GM19035 (cell line): Measurements from ENCODE around the gene DNAH6.

Experiments
- ATAC-seq: cut with Tn5 transposase; IDR thresholded peaks from one replicate; pipeline ENCODE4 v1.9.1; 2021; ENCODE audit not compliant: unreplicated experiment

The DNAH6 gene

GRCh38 chr2:84619794-84620371 lies 103.6 kb downstream of the DNAH6 start:
- ATAC-seq, result no peak

DNA sequence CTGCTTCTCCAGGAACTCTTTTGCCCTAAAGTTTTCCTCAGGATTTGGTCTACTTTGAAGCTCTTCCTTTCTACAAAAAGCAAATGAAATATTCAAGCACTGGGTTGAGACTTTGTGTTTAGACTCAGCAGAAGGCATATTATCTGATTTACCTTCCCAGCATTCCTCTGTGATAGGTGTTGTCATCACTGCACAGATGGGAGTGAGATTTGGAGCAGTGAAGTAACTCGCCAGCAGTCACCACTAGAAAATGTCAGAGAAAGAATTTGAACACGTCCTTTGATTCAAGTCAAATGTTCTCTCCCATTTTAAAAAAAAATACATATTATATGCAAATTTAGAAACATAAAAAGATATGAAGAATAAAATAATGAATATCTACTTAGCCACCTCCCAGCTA lies 112.2 kb downstream of the DNAH6 start:
- ATAC-seq, result no peak

- no peak for ATAC-seq
Measured at GRCh38 chr2:84629550-84629949, 113.3 kb downstream of the DNAH6 start.

- ATAC-seq, result no peak
Measured at GRCh38 chr2:84631047-84631446, 114.7 kb downstream of the DNAH6 start.

DNA sequence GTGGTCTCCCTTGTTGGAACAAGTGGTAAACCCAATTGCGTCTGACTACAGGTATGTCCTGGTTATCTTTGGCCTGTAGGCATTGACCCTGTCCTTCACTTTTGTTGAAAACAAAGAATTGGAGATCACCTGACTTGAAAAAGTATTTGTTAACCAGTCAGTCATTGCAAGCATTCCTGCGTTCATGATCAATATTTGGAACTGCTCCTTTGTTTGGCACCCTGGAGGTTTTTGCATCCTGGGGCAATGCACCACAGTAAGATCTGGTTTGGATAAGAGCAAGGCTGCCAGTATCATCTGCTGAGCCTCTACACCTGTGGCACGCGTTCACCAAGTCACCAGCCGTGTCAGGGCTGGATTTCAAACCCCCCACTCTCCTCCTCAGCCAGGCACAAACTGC lies 115.7 kb downstream of the DNAH6 start:
- ATAC-seq, result no peak

- no peak for ATAC-seq
Measured at GRCh38 chr2:84636080-84636971, 120.0 kb downstream of the DNAH6 start.

GRCh38 chr2:84639751-84640150 lies 123.5 kb downstream of the DNAH6 start:
- no peak for ATAC-seq

DNA sequence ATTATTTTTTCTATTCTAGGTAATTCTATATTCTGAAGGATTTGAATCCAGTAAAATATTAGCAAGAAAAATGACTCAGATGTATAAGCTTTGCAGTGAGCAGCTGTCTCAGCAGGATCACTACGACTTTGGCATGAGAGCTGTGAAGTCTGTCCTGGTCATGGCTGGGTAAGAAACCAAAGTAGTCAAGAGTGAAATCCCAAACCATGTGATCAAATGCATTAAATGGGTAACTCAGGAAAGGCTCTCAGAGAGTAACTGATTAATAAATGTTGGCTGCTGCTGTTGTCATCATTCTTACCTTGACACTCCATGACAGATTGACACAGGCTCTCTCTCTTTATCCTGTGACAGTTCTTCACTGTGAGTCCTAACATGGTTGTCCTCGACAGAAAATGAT lies 124.1 kb downstream of the DNAH6 start:
- ATAC-seq, result no peak

DNA sequence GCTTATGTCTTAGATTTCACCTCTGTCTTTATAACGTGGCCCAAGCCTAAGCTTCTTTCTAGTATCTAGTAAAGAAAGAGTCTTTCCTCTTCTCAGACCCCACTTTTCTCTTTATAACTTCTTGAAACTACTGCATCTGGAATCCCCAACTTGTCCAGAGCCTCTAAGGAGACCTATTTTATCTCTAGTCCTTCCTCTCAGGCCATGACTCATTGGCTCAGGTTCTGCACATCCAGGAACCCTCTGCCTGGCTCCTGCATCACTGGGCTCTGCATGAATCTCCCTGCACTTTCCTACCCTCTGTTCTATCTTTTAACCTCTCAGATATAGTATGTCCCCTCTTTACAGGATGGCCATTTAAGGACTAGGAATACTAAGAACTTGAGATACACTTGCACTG lies 124.7 kb downstream of the DNAH6 start:
- ATAC-seq, result no peak

DNA sequence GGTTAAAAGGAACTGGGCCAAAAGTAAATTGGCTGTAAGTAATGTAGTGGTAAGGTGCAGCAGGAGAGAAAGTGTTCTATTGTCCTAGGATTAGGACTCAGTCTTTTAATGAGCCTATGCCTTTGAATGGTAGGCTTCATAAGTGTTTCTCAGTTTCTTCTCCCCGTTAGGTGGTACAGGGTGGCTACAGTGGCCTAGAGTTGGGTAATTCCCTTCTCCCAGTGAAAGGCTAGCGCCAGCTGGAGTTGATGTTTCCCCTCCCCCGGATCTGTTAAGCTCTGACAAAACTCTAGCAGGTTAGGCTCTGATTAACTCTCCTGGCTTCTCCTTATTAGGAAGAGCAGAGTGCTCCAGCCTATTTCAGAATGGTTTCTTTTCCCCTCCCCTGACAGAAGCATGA lies 127.7 kb downstream of the DNAH6 start:
- no peak for ATAC-seq

- no peak for ATAC-seq
Measured at GRCh38 chr2:84646514-84646913, 130.2 kb downstream of the DNAH6 start.

- ATAC-seq, result no peak
Measured at GRCh38 chr2:84647267-84647666, 131.0 kb downstream of the DNAH6 start.

DNA sequence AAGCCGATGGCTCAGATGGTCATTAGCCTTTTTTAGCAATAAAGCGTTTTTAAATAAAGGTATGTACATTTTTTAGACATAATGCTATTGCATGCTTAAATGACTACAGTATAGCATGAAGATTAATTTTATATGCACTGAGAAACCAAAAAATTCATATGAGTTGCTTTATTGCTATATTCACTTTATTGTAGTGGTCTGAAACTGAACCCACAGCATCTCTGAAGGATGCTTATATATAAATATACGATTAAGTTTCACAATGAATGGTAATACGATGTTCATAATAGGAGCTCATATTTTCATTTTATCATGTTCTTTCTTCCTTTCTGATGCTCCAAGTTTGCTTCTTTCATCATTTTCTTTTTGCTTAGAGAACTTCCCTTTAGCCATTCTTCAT lies 132.8 kb downstream of the DNAH6 start:
- ATAC-seq, result no peak

- ATAC-seq, result no peak
Measured at GRCh38 chr2:84649487-84650142, 133.3 kb downstream of the DNAH6 start.

GRCh38 chr2:84652431-84652830 lies 136.1 kb downstream of the DNAH6 start:
- no peak for ATAC-seq

- ATAC-seq, result no peak
Measured at GRCh38 chr2:84653302-84653701, 137.0 kb downstream of the DNAH6 start.

- ATAC-seq, result no peak
Measured at GRCh38 chr2:84654414-84654813, 138.1 kb downstream of the DNAH6 start.

DNA sequence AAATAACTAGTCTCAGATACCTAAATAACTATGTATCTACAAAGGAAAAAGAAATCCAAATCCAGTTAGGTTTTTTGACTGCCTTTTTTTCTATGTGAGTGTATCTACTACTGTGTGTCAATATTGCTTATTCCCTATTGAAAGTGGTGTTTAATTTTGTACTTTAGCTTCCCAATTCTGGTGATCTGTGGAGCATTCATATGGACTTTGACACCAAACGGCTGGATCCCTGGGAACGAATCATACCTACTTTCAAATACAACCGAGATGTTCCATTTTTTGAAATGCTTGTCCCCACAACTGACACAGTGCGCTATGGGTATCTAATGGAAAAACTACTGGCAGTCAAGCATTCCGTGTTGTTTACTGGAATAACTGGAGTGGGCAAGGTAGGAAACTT lies 152.8 kb downstream of the DNAH6 start:
- ATAC-seq, result no peak

- no peak for ATAC-seq
Measured at GRCh38 chr2:84674099-84674498, 157.8 kb downstream of the DNAH6 start.

DNA sequence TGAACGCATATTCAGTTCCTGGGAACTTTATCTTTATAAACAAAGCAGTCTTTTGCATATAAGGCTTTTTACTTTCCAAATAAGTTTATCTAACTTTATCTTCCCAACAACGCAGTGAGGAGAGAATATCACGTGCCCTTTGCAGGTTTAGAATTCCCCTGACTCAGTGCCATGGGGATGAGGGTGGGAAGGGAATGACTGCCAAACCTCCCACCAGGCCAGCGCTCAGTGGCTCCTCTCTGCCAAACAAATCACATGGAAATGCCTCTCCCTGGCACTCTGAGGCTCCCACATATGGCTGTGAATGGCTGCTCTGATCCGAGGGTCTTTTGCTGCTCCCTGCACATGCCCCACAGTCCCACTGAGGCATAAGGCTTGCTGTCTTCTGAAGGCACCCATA lies 158.3 kb downstream of the DNAH6 start:
- ATAC-seq, result no peak

DNA sequence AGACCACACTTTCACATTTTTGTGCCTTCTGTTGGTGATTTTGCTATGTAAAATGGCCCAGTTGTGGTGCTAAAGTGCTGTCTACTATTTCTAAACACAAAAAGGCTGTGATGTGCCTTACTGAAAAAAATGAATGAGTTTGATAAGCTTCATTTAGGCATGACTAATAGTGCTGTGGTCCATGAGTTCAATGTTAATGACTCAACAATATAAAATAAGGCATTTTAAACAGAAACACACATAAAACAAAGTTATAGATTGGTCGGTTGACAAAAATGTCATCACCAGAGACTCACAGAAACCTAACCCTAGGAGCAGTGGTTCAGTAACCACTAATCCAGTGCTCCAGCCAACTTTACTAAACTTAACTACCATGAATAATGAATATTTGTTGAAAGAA lies 160.0 kb downstream of the DNAH6 start:
- no peak for ATAC-seq

GRCh38 chr2:84678214-84678613 lies 161.9 kb downstream of the DNAH6 start:
- no peak for ATAC-seq
